ENCODE data around the gene S1PR2. TPM values are rescaled to one million over a fixed set of nuclear protein-coding genes. Genes with fewer than 3 reads are reported as not detected.

Gene S1PR2
- 6.5 and 16.7 TPM in 2 replicates for total RNA-seq (2011; cell fraction: chromatin; rRNA removed; ENCODE audit: low replicate concordance)
- total RNA-seq (2011; cell fraction: nucleolus; rRNA removed): 14.1 and 14.8 TPM in 2 replicates
- 9.9 and 11.3 TPM in 2 replicates for total RNA-seq (2011; cell fraction: nucleoplasm; rRNA removed)
- total RNA-seq (2014; rRNA removed) (2.0 and 2.5 TPM in 2 replicates), total RNA-seq (2014; rRNA removed; fragmentation: Illumina TruSeq; extraction: Trizol) (1.3 and 1.5 TPM in 2 replicates), total RNA-seq (2015; rRNA removed; fragmentation: Illumina TruSeq; extraction: Trizol) (1.9 and 2.0 TPM in 2 replicates), total RNA-seq (2021) (3.8 and 3.9 TPM in 2 replicates), polyA plus RNA-seq (2011; rRNA removed) (1.5 and 2.1 TPM in 2 replicates), polyA plus RNA-seq (2014; fragmentation: Illumina TruSeq; extraction: Trizol) (1.6 TPM in 2 replicates), polyA plus RNA-seq (2014; fragmentation: Nextera tagmentation; extraction: Ambion mirVana) (1 to 10 TPM; 1.9 to 2.2 TPM), polyA plus RNA-seq (2014; rRNA removed) (1.9 and 2.0 TPM in 2 replicates), polyA minus RNA-seq (2011; rRNA and poly(A)+ RNA removed) (2.5 and 3.3 TPM in 2 replicates), Bru-seq, nascent RNA (percentile 70 among the genes with signal in this experiment), BruChase-seq, experiment 1, labeled RNA remaining after a 2-hour chase (percentile 61 among the genes with signal in this experiment), BruChase-seq, experiment 2, labeled RNA remaining after a 6-hour chase (percentile 58 among the genes with signal in this experiment)
- 2.7 and 4.7 TPM in 2 replicates for polyA plus RNA-seq (2011; cell fraction: cytosol; rRNA removed)
- polyA plus RNA-seq (2011; cell fraction: nucleus; rRNA removed): 2.1 and 2.9 TPM in 2 replicates
- polyA plus RNA-seq (2012): 1.1 and 1.2 TPM in 2 replicates
- 3.3 and 3.4 TPM in 2 replicates for polyA minus RNA-seq (2011; cell fraction: cytosol; rRNA and poly(A)+ RNA removed)
- 1.6 and 2.2 TPM in 2 replicates for polyA minus RNA-seq (2011; cell fraction: nucleus; rRNA and poly(A)+ RNA removed)
- long read RNA-seq, experiment 1, partial matches to known transcripts: 0 of 11 reads
- long read RNA-seq, experiment 1, other reads (novel, unspliced or antisense): 11 of 11 reads
- long read RNA-seq, experiment 2, partial matches to known transcripts: 0 of 1 reads
- long read RNA-seq, experiment 2, other reads (novel, unspliced or antisense): 0 of 1 reads
- long read RNA-seq, experiment 3, partial matches to known transcripts: 0 of 4 reads
- long read RNA-seq, experiment 3, other reads (novel, unspliced or antisense): 4 of 4 reads

- Histone ChIP-seq H3K9me1 (ENCODE audit: control insufficient read depth, insufficient read depth, low read length) (no peaks in the 10 kb centered on the region), H3K36me3 (ENCODE audit: control insufficient read depth, insufficient read depth, low read length) (no peaks in the 10 kb centered on the region), H3K4me3 (peak within 1 kb of the TSS; percentile 91), H3K4me1 (replicated peaks in 1 of 2; ENCODE audit: control insufficient read depth in 2 of 2, insufficient read depth in 2 of 2, low read length in 2 of 2) (peaks cover 22 to 36% of the 10 kb centered on the region in 2 experiments; a peak in 4 of 5 replicates), H2AFZ (ENCODE audit: low read depth, low read length) (peak within 1 kb of the TSS; percentile 93), H3K9ac (ENCODE audit: insufficient read depth in 1 of 2, low read depth in 2 of 2, low read length in 2 of 2) (peak within 1 kb of the TSS; percentile 77 to 98), H3K79me2 (ENCODE audit: control insufficient read depth, insufficient read depth, low read length) (peaks cover 17% of the 10 kb centered on the region), H3K27me3 (ENCODE audit: control insufficient read depth in 2 of 2, insufficient read depth in 2 of 2, low read length in 2 of 2) (no peaks in the 10 kb centered on the region), H4K20me1 (replicated peaks; ENCODE audit: control insufficient read depth, insufficient read depth, low read length) (0 out of 2 replicates have a peak, but pooled peaks cover 4% of the 10 kb centered on the region), H3K27ac (ENCODE audit: extremely low read depth, low read depth, low read length) (peak within 1 kb of the TSS; percentile 83), H3K4me2 (ENCODE audit: insufficient read depth, low read length) (peak within 1 kb of the TSS; percentile 81), H3K9me3 (replicated peaks; ENCODE audit: control insufficient read depth, insufficient read depth, low read depth, low read length) (no peaks in the 10 kb centered on the region)
- no TSS peak for BruUV-seq (replicated peaks)
- ChIA-PET POLR2A (interaction anchor here (0.6 to 1.0 kb wide), 5 partner anchors 11 to 298 kb away, joined by 3 to 5 read pairs (median 3); no protein-coding TSS in a partner anchor), CTCF (ENCODE audit: low intra/inter-chr PET ratio) (no interaction called here)
- intact Hi-C loops (cut with micrococcal nuclease) (no loop called here), in situ Hi-C loops (cut with MboI) (no loop called here)
- DNase-seq (ENCODE audit: extremely low read depth in 1 of 4, low spot score in 3 of 4) (peak; percentile 92 to 95 (median 93)), FAIRE-seq (no peak), ATAC-seq (peak; percentile 92)
- under 1% methylated on average over 28 of the region's 73 CpGs for WGBS (ENCODE audit: insufficient coverage, low coverage, missing lambda C conversion rate)
- peak; percentile 35; the same call in 1 of the 2 replicates for TF ChIP-seq PML (IDR thresholded peaks at IDR 0.05; ENCODE audit: low read length)
- TF ChIP-seq HLTF (IDR thresholded peaks at IDR 0.05): no peak
- TF ChIP-seq JUND (IDR thresholded peaks at IDR 0.05; ENCODE audit: borderline replicate concordance, low read depth, low read length): no peak
- peak; percentile 45; the same call in 1 of the 3 replicates for TF ChIP-seq JUND (tag; IDR thresholded peaks at IDR 0.05; ENCODE audit: borderline replicate concordance, low read depth, low read length)
- peak; percentile 72 to 80 for TF ChIP-seq NRF1 (conservative IDR thresholded peaks at IDR 0.05 in 1 of 2, IDR thresholded peaks at IDR 0.05 in 1 of 2)
- peak; percentile 80 for TF ChIP-seq ZFX (CRISPR knock-in tag; IDR thresholded peaks at IDR 0.05)
These were observed at the start of gene S1PR2 for GRCh38 chr19:10230861-10231611. Gene S1PR2, minus strand, starts transcription at chr19:10231331. Its CDS starts 6,426 bp downstream, at chr19:10224905.

All from K562 (cell line).